C4-2B (cell line): ENCODE data around the gene HRH4.

ENCODE experiments used
- ZFX ChIP-seq: fragments of 450-650 bp; IDR thresholded peaks from 2 replicates; pipeline ENCODE4 v1.6.1; 2017
- TF ChIP-seq, protein P1 (sequence below): fragments of 450-650 bp; conservative IDR thresholded peaks from 2 replicates; pipeline ENCODE4 v1.5.1; 2017; ENCODE audit warnings: mild to moderate bottlenecking

DNA sequence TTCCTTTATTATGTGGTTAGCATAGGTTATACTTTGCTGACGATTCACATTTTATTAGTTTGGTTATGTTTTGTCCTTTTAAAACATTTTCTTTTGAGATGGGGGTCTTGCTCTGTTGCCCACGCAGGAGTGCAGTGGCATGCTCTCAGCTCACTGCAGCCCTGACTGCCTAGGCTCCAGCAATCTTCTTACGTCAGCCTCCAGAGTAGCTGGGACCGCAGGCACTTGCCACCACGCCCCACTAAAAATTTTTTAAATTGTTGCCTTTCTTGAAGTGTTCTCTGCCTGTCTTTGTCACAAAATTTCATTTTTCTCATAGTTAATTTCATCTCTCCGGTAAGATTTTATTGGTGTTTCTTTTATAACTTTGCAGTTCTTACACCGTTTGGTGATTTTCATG lies 18.9 kb downstream of the HRH4 start:
- TF ChIP-seq, protein P1, sequence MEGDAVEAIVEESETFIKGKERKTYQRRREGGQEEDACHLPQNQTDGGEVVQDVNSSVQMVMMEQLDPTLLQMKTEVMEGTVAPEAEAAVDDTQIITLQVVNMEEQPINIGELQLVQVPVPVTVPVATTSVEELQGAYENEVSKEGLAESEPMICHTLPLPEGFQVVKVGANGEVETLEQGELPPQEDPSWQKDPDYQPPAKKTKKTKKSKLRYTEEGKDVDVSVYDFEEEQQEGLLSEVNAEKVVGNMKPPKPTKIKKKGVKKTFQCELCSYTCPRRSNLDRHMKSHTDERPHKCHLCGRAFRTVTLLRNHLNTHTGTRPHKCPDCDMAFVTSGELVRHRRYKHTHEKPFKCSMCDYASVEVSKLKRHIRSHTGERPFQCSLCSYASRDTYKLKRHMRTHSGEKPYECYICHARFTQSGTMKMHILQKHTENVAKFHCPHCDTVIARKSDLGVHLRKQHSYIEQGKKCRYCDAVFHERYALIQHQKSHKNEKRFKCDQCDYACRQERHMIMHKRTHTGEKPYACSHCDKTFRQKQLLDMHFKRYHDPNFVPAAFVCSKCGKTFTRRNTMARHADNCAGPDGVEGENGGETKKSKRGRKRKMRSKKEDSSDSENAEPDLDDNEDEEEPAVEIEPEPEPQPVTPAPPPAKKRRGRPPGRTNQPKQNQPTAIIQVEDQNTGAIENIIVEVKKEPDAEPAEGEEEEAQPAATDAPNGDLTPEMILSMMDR: no peak
- no peak for TF ChIP-seq ZFX
